ENCODE measurements around the gene LY6G6D.

The LY6G6D gene

GRCh38 chr6:31721351-31722020, 6.3 kb downstream of the LY6G6D start, which contains the start of gene LY6G6C:
LY6G6C (minus strand) TSS chr6:31721746; CDS start chr6:31721679, 67 bp downstream.
- DNase-seq: no peak

- no peak for DNase-seq
These were observed 7.0 kb downstream of the LY6G6D start for GRCh38 chr6:31722173-31722572.

DNA sequence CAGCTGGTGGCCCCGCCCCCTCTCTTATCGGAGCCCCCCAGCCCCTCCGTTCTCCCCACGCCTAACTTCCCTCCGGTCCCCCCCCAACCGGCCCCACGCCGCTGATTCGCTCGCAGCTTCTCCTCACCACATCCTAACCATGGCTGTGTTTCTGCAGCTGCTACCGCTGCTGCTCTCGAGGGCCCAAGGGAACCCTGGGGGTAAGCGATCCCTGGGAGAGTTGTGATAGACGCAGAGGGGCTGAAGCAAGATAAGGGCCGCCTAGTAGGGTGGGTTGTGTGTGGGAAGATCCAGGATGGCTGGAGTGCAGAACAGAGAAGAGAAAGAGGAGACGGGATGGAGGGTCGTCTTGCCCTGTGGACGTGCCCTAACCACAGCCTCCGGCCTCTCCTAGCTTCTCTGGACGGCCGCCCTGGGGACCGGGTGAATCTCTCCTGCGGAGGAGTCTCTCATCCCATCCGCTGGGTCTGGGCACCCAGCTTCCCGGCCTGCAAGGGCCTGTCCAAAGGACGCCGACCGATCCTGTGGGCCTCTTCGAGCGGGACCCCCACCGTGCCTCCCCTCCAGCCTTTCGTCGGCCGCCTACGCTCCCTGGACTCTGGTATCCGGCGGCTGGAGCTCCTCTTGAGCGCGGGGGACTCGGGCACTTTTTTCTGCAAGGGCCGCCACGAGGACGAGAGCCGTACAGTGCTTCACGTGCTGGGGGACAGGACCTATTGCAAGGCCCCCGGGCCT, 8.3 kb downstream of the LY6G6D start, which contains the start of gene MPIG6B:
MPIG6B (plus strand) TSS at position 129 of the 735 bp plus-strand sequence; CDS start at position 140, 11 bp downstream.
- DNase-seq: peak; percentile 56

GRCh38 chr6:31723980-31724691, 9.0 kb downstream of the LY6G6D start:
- DNase-seq: no peak

GRCh38 chr6:31725502-31726350, 10.6 kb downstream of the LY6G6D start:
- DNase-seq: peak; percentile 56

DNA sequence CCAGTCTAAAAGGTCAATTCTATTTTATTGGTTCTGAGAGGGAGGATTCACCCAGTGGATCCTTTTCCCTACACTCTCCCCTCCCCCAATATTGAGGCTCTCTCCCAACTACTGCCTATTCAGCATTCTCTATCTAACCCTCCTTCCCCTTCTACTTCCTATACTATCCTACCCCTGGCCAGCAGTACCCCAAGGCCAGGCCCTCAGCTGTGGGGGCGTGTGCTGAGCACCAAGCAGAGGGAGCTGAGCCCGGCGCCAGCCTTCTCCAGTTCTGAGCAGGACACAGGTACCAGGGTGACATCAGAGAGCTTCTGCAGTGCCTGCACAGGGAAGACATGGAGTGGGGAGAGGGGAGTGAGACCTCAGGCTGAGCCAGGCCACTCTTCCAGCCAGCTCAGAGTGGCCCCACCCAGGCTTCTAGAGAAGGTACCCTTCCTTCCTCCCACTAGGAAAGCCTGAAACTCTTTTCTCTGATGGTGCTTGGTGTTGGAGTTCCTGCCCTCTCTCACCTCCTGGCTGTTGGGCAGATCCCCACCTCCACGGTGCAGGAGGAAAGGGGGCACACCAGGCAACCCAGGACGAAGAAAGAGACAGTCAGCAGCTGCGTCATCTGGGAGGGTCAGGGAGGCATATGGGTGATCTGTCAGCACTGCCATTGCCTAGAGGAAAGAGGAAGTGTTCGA, 12.0 kb downstream of the LY6G6D start:
- peak; percentile 84 for DNase-seq

GRCh38 chr6:31727717-31728671, 12.8 kb downstream of the LY6G6D start:
- DNase-seq: no peak

GRCh38 chr6:31728767-31729514, 13.8 kb downstream of the LY6G6D start, which contains the start of gene DDAH2:
DDAH2 (minus strand) TSS chr6:31729299; CDS start chr6:31729161, 138 bp downstream.
- no peak for DNase-seq

GRCh38 chr6:31729515-31729978, 14.4 kb downstream of the LY6G6D start:
- peak; percentile 91 for DNase-seq

- peak; percentile 95 for DNase-seq
These were observed 15.0 kb downstream of the LY6G6D start for GRCh38 chr6:31729979-31730630.

- no peak for DNase-seq
These were observed 15.5 kb downstream of the LY6G6D start for GRCh38 chr6:31730631-31731086.

GRCh38 chr6:31732029-31732428, 16.9 kb downstream of the LY6G6D start:
- no peak for DNase-seq

DNA sequence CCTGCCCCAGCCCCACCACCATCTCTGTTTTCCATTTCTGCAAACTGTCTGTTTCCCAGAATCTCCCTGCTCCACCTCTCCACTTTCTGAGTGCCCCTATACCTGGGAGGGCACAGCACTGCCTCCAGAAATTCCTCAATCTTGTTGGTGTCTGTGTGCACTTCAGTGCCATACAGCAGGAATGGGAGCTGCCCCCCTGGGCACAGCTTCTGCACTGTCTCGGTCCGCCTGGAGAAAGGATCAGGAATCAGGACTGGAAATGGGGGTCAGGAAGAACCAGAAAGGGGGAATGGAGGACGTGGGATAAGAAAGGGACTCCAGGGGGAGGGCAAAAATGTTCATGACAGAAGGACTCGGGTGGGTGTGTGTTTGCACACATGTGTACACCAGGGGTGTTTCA, 18.6 kb downstream of the LY6G6D start:
- DNase-seq: no peak

DNA sequence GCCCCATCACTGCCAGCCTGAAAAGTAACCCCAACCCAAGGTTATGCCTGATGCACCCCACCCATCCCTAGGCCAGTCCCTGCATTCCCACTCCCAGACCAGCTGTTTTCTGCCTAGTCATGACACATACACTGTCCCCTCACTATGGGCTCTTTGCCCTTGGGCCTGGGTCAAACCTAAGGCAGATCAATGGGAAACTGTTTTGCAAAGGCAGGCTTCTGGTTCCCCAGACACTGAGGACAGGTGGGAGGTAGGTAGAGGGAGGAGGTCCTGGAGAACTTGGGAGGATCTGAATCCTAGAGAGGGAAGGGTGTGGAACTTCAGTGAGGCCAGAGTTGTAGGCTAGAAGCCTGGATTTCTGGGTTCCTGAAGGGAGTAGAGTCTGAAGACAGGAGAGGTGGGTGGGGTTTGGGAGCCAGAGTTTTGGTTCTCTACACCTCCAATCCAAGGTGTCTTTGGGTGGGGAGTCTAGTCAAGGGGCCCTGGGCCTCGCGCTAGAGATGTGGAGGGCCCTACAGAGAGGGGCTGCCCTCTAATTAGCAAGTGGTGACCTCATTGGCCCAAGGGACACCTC, 19.2 kb downstream of the LY6G6D start:
- no peak for DNase-seq

DNA sequence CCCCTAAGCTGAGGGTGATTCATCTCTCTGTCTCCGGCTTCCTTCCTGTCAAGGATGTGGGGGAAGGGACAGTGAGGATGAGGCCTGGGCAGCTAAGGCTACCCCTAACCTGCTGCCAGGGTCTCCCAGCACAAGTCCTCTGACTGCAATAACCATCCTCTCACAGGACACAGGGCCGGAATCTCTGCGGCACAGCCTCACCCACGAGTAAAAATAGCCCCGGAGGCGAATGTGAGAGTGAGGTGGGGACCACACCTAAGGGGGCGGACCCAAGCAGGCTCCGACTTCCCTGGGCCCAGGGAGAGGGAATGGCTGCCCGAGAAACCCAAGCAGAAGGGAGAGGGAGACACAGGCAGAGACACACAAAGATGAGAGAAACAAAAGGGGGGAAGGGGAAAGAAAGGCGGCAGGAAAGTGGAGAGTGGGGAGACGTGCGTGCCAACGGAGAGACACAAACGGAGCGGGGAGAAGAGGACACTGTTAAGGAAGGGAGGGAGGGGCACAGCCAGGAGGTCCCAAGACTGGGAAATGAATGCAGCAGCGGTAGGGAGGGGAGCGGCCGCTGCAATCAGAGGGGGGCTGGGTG, 19.8 kb downstream of the LY6G6D start:
- peak; percentile 80 for DNase-seq

DNA sequence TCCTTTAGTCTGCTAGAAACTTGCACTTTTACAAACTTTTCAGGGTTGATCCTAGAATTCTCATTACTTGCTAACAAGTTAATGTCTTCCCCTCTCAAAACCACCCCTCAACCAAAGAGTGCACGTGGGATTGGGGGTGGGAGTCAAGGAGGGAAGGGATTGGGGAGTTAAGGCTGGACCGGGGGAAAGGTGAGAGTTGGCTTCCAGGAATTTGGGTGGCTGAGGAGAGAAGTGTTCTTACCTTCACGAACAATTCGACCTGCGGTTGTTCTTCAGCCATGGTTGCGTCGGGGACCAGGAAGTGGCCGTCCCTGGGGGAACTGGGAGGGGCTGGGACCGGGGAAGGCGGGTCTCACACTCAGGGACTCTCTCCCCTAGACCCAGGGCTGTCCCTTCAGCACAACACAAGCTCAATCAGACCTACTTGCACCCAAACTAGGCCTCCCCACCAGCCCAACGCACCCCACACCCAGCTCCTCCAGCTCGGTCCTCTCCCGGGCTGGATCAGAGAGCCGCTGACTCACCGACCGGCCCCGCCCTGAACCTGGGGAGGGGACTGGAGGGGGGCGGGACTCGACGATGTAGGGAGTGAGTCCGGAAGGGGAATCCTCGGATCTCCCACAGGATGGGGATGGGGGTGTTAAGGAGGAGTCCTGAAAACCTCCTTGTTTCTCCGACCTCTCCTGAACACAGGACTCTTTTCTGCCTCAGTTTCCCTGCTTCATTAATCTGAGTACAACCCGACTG, 21.0 kb downstream of the LY6G6D start, which contains the start of gene CLIC1:
CLIC1 (minus strand) TSS at position 510 of the 747 bp plus-strand sequence; CDS start at position 280, 230 bp downstream.
- peak; percentile 91 for DNase-seq

GRCh38 chr6:31736768-31737314, 21.7 kb downstream of the LY6G6D start:
- no peak for DNase-seq
